ENCODE data around the gene PSME4.

PSME4 gene

DNA sequence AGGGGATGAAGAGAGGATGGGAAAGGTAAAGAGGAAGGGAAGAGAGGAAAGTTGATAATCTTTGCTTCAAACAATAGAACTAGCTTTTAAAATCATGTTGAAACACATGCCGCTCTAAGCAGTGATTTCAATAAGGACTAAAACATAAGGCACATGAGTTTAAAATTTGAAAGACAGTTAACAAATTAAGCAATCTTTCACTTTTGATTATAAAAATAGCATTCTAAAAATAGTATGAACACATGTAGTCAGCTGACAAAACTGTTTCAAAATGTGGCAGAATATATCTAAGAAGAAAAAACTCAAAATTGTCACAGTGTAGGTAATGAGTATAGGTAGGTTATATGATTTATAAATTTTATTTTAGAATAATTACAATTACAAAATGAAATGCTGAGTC lies 25.3 kb downstream of the PSME4 start:
- Histone ChIP-seq H2BK12ac (ENCODE audit: low read length) (no peak overlapping the region), H4K8ac (ENCODE audit: low read depth, low read length) (no peak overlapping the region), H3K18ac (ENCODE audit: low read length) (no peak overlapping the region), H3K9ac (ENCODE audit: low read length) (no peak overlapping the region), H3K23ac (ENCODE audit: low read length) (no peak overlapping the region), H3K4me2 (ENCODE audit: low read length) (no peak overlapping the region), H2AFZ (ENCODE audit: insufficient read depth, low read length, poor library complexity) (no peak overlapping the region), H3K27me3 (ENCODE audit: insufficient read depth, low read length) (no peaks in the 10 kb centered on the region), H3K4ac (ENCODE audit: low read depth, low read length) (no peak overlapping the region), H3K4me3 (ENCODE audit: low read depth, low read length) (no peak overlapping the region), H2BK5ac (ENCODE audit: low read depth, low read length, poor library complexity) (no peak overlapping the region), H3K4me1 (ENCODE audit: control insufficient read depth in 1 of 2, insufficient read depth in 2 of 2, low read length in 2 of 2) (no peaks in the 10 kb centered on the region), H3K9me3 (ENCODE audit: insufficient read depth, low read depth, low read length) (no peaks in the 10 kb centered on the region), H3K14ac (ENCODE audit: low read length) (no peak overlapping the region), H3K79me2 (ENCODE audit: control insufficient read depth, insufficient read depth, low read length, poor library complexity) (no peaks in the 10 kb centered on the region), H3K36me3 (ENCODE audit: control insufficient read depth in 1 of 2, insufficient read depth in 2 of 2, low read length in 2 of 2) (peaks cover 6 to 13% of the 10 kb centered on the region in 2 experiments), H2AK5ac (ENCODE audit: low read length) (no peak overlapping the region), H4K91ac (ENCODE audit: low read depth, low read length) (no peak overlapping the region), H3K79me1 (ENCODE audit: low read length) (no peaks in the 10 kb centered on the region), H2BK120ac (ENCODE audit: insufficient read depth, low read length, poor library complexity) (no peak overlapping the region), H4K12ac (ENCODE audit: low read depth, low read length) (no peak overlapping the region), H3K27ac (ENCODE audit: low read depth, low read length) (no peak overlapping the region)
- no peak for DNase-seq
- no CpG with 5 or more reads among the region's 1 CpG for WGBS (ENCODE audit: extremely low coverage, insufficient coverage, insufficient read length)

DNA sequence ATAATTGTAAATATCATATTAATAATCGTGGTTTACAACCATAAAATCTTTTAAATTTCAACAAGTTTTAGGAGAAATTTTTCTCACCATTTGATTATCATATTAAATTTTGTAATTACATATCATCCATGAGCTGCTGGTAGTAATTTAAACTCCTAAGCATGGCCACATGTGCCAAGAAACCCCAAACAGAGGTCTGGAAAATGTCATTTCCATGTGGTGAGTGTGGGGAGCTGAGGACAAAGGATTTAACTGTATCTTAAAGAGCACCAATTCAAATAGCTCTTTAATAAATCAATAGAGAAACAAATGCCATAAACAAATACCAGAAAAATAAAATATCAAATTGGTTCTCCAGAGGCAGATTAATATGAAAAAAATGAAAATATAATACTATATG lies 26.3 kb downstream of the PSME4 start:
- WGBS (ENCODE audit: extremely low coverage, insufficient coverage, insufficient read length): no CpG with 5 or more reads among the region's 1 CpG
- Histone ChIP-seq H3K27ac (ENCODE audit: low read depth, low read length) (no peak overlapping the region), H3K4me1 (ENCODE audit: control insufficient read depth in 1 of 2, insufficient read depth in 2 of 2, low read length in 2 of 2) (no peaks in the 10 kb centered on the region), H3K4ac (ENCODE audit: low read depth, low read length) (no peak overlapping the region), H2BK12ac (ENCODE audit: low read length) (no peak overlapping the region), H4K8ac (ENCODE audit: low read depth, low read length) (no peak overlapping the region), H4K91ac (ENCODE audit: low read depth, low read length) (no peak overlapping the region), H2BK5ac (ENCODE audit: low read depth, low read length, poor library complexity) (no peak overlapping the region), H2AK5ac (ENCODE audit: low read length) (no peak overlapping the region), H3K9me3 (ENCODE audit: insufficient read depth, low read depth, low read length) (no peaks in the 10 kb centered on the region), H3K23ac (ENCODE audit: low read length) (no peak overlapping the region), H3K18ac (ENCODE audit: low read length) (no peak overlapping the region), H2BK120ac (ENCODE audit: insufficient read depth, low read length, poor library complexity) (no peak overlapping the region), H3K9ac (ENCODE audit: low read length) (no peak overlapping the region), H3K79me1 (ENCODE audit: low read length) (no peaks in the 10 kb centered on the region), H3K79me2 (ENCODE audit: control insufficient read depth, insufficient read depth, low read length, poor library complexity) (no peaks in the 10 kb centered on the region), H3K36me3 (ENCODE audit: control insufficient read depth in 1 of 2, insufficient read depth in 2 of 2, low read length in 2 of 2) (peaks cover 6 to 13% of the 10 kb centered on the region in 2 experiments), H3K4me3 (ENCODE audit: low read depth, low read length) (no peak overlapping the region), H4K12ac (ENCODE audit: low read depth, low read length) (no peak overlapping the region), H2AFZ (ENCODE audit: insufficient read depth, low read length, poor library complexity) (no peak overlapping the region), H3K27me3 (ENCODE audit: insufficient read depth, low read length) (no peaks in the 10 kb centered on the region), H3K14ac (ENCODE audit: low read length) (no peak overlapping the region), H3K4me2 (ENCODE audit: low read length) (no peak overlapping the region)
- no peak for DNase-seq

DNA sequence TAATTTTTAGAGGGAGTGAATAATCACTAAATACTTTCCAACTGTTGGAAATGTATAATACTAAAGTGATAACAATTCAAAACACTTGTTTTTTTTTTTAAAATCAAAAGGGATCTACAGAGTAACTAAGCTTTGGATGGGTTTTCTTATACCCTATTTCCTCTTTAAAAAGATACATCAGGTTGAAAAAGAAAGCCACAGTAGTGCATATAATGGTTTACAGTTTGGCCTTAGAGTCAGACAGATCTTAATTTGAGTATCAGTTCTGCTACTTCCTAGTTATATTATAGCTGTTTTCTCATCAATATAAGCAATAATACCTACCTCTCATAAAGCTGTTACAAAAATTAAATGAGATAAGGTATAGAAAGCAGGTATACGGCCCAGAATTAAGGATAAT lies 28.5 kb downstream of the PSME4 start:
- Histone ChIP-seq H3K9ac (ENCODE audit: low read length) (no peak overlapping the region), H2AK5ac (ENCODE audit: low read length) (no peak overlapping the region), H3K27ac (ENCODE audit: low read depth, low read length) (no peak overlapping the region), H3K4ac (ENCODE audit: low read depth, low read length) (no peak overlapping the region), H2BK120ac (ENCODE audit: insufficient read depth, low read length, poor library complexity) (no peak overlapping the region), H3K18ac (ENCODE audit: low read length) (no peak overlapping the region), H3K4me2 (ENCODE audit: low read length) (no peak overlapping the region), H2BK12ac (ENCODE audit: low read length) (no peak overlapping the region), H3K79me2 (ENCODE audit: control insufficient read depth, insufficient read depth, low read length, poor library complexity) (no peaks in the 10 kb centered on the region), H2BK5ac (ENCODE audit: low read depth, low read length, poor library complexity) (no peak overlapping the region), H2AFZ (ENCODE audit: insufficient read depth, low read length, poor library complexity) (no peak overlapping the region), H3K79me1 (ENCODE audit: low read length) (no peaks in the 10 kb centered on the region), H3K27me3 (ENCODE audit: insufficient read depth, low read length) (no peaks in the 10 kb centered on the region), H3K14ac (ENCODE audit: low read length) (no peak overlapping the region), H3K4me1 (ENCODE audit: control insufficient read depth in 1 of 2, insufficient read depth in 2 of 2, low read length in 2 of 2) (no peaks in the 10 kb centered on the region), H3K4me3 (ENCODE audit: low read depth, low read length) (no peak overlapping the region), H4K12ac (ENCODE audit: low read depth, low read length) (no peak overlapping the region), H4K91ac (ENCODE audit: low read depth, low read length) (no peak overlapping the region), H3K23ac (ENCODE audit: low read length) (no peak overlapping the region), H3K9me3 (ENCODE audit: insufficient read depth, low read depth, low read length) (no peaks in the 10 kb centered on the region), H4K8ac (ENCODE audit: low read depth, low read length) (no peak overlapping the region), H3K36me3 (ENCODE audit: control insufficient read depth in 1 of 2, insufficient read depth in 2 of 2, low read length in 2 of 2) (peaks cover 8 to 14% of the 10 kb centered on the region in 2 experiments)
- no peak for DNase-seq
- WGBS (ENCODE audit: extremely low coverage, insufficient coverage, insufficient read length): no CpG with 5 or more reads among the region's 1 CpG

DNA sequence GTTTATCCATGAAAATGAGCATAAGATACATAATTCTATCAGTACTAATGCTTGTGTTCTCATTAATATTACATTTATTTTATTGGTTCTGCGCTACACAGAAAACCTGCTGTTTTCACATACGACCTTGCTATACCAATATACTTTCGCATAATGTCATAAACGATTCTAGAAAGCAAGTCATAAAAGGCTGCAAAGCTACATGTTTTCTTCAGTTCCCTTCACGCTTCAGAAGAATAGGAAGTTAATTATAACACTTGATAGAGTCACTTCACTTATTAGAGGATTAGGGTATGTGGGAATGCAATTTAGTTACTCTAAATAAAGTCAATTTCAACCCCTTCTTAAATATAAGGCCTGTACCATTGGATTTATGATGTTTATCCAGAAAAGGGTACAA lies 29.0 kb downstream of the PSME4 start:
- H2BK120ac ChIP-seq (ENCODE audit: insufficient read depth, low read length, poor library complexity): no peak overlapping the region
- H3K9me3 ChIP-seq (ENCODE audit: insufficient read depth, low read depth, low read length): no peaks in the 10 kb centered on the region
- no peak overlapping the region for H3K18ac ChIP-seq (ENCODE audit: low read length)
- no peak overlapping the region for H4K91ac ChIP-seq (ENCODE audit: low read depth, low read length)
- H3K4me2 ChIP-seq (ENCODE audit: low read length): no peak overlapping the region
- no peaks in the 10 kb centered on the region for H3K27me3 ChIP-seq (ENCODE audit: insufficient read depth, low read length)
- no peaks in the 10 kb centered on the region for H3K79me2 ChIP-seq (ENCODE audit: control insufficient read depth, insufficient read depth, low read length, poor library complexity)
- no peak overlapping the region for H3K9ac ChIP-seq (ENCODE audit: low read length)
- DNase-seq: no peak
- no peak overlapping the region for H2BK5ac ChIP-seq (ENCODE audit: low read depth, low read length, poor library complexity)
- H2AK5ac ChIP-seq (ENCODE audit: low read length): no peak overlapping the region
- no peaks in the 10 kb centered on the region for H3K79me1 ChIP-seq (ENCODE audit: low read length)
- H2AFZ ChIP-seq (ENCODE audit: insufficient read depth, low read length, poor library complexity): no peak overlapping the region
- no CpG with 5 or more reads among the region's 5 CpGs for WGBS (ENCODE audit: extremely low coverage, insufficient coverage, insufficient read length)
- no peak overlapping the region for H3K14ac ChIP-seq (ENCODE audit: low read length)
- H3K4me3 ChIP-seq (ENCODE audit: low read depth, low read length): no peak overlapping the region
- H2BK12ac ChIP-seq (ENCODE audit: low read length): no peak overlapping the region
- H3K4ac ChIP-seq (ENCODE audit: low read depth, low read length): no peak overlapping the region
- no peak overlapping the region for H3K27ac ChIP-seq (ENCODE audit: low read depth, low read length)
- no peak overlapping the region for H3K23ac ChIP-seq (ENCODE audit: low read length)
- no peak overlapping the region for H4K12ac ChIP-seq (ENCODE audit: low read depth, low read length)
- H4K8ac ChIP-seq (ENCODE audit: low read depth, low read length): no peak overlapping the region
- H3K36me3 ChIP-seq (ENCODE audit: control insufficient read depth in 1 of 2, insufficient read depth in 2 of 2, low read length in 2 of 2): peaks cover 7 to 13% of the 10 kb centered on the region in 2 experiments
- H3K4me1 ChIP-seq (ENCODE audit: control insufficient read depth in 1 of 2, insufficient read depth in 2 of 2, low read length in 2 of 2): no peaks in the 10 kb centered on the region
